ENCODE results near the gene ENDOV. TPM values are rescaled to one million over a fixed set of nuclear protein-coding genes. Genes with fewer than 3 reads are reported as not detected.

The ENDOV gene
- total RNA-seq (2021): 14.1 and 15.6 TPM in 2 replicates
- percentile 49 among the genes with signal in this experiment for Bru-seq, nascent RNA
- percentile 47 among the genes with signal in this experiment for BruChase-seq, experiment 1, labeled RNA remaining after a 2-hour chase
- BruChase-seq, experiment 2, labeled RNA remaining after a 6-hour chase: percentile 48 among the genes with signal in this experiment
- long read RNA-seq, partial matches to known transcripts: 0 of 17 reads
- long read RNA-seq, other reads (novel, unspliced or antisense): 15 of 17 reads

DNA sequence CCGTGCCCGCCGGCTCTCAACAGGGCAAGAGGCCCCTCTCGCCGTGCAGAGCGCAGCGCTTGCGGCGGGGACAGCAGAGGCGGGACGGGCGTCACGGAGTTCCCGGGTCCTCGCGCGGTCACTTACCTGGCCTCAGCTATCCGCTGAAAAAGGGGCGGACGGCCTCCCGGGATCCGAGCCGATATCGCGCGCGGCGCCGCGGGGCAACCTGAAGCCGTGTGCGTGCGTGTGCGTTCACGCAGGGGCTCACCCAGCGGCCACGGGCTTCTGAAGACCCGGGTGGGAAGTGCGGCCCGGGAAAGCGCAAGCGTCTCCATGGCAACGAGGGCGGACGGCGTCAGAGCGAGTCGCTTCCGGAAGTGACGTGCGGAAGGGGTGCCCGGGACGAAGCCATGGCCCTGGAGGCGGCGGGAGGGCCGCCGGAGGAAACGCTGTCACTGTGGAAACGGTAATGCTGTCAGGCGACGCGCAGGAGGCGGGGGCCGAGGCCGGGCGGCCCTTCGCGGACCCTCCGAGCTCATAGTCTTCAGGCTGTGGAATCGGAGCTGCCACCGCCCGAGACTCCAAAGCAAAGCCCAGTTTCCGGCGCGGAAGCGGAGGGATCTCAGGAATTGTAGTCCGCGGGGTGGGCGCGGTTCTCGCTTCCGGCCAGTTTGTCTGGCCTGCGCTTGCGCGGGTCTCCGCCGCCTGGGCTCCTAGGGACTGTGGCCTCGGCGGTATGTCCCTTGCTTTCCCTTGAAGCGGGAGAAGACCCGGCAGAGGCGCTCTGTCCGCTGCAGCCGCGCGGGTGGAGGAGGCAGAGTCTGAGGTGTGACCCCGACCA is at the start of gene ENDOV:
TSS of gene ENDOV (plus strand) at position 365 of the 823 bp plus-strand sequence. CDS start at position 393, 28 bp downstream.
- ChIA-PET CTCF (interaction anchor here (0.6 to 0.8 kb wide), 2 partner anchors 161 to 270 kb away, joined by 3 read pairs; no protein-coding TSS in a partner anchor), POLR2A (ENCODE audit: low non-redundant PET) (no interaction called here)
- Histone ChIP-seq H3K9me3 (ENCODE audit: low read depth, low read length, poor library complexity, severe bottlenecking) (no peaks in the 10 kb centered on the region), H3K4me3 (ENCODE audit: low read depth, low read length, poor library complexity, severe bottlenecking) (peak within 1 kb of the TSS; percentile 88), H3K27ac (ENCODE audit: low read depth, low read length, poor library complexity, severe bottlenecking) (peak within 1 kb of the TSS; percentile 99), H3K4me1 (ENCODE audit: insufficient read depth, low read length, poor library complexity, severe bottlenecking) (no peaks in the 10 kb centered on the region), H3K27me3 (replicated peaks; ENCODE audit: insufficient read depth, low read depth, low read length, poor library complexity) (no peaks in the 10 kb centered on the region), H3K36me3 (ENCODE audit: insufficient read depth, low read length, poor library complexity, severe bottlenecking) (no peaks in the 10 kb centered on the region)
- intact Hi-C loops (cut with micrococcal nuclease; ENCODE audit: unreplicated experiment): no loop called here
- TSS peak; percentile 50 for BruUV-seq (replicated peaks)
- no peak for TF ChIP-seq CTCF (conservative IDR thresholded peaks at IDR 0.05; ENCODE audit: low read depth, low read length)
- TF ChIP-seq EZH2 (IDR thresholded peaks at IDR 0.05; ENCODE audit: borderline replicate concordance, low read depth, low read length, poor library complexity, severe bottlenecking): no peak
- DNase-seq (ENCODE audit: low spot score): peak; percentile 96

DNA sequence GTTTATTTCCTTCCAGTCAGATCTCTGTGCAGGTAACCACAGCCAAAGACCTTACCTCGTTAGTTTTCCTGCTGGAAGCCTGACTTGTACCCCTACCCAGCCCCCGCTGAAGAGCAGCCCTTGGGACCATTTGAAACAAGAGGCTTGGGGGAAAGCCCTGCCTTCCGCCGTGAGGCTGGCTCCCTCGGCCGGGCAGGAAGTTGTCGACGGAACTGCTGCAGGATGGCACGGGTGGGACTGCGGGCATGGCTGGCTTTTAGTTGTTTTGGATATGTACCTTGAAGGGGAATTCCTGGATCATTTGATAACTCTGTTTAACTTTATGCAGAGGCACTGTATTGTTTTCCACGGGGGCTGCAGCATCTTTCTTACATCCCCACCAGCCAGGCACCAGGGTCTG is 49.0 kb upstream of the ENDOV start:
- no peak for DNase-seq (ENCODE audit: low spot score)
- POLR2A ChIA-PET (ENCODE audit: low non-redundant PET): no interaction called here
- H3K36me3 ChIP-seq (ENCODE audit: insufficient read depth, low read length, poor library complexity, severe bottlenecking): peaks cover 56% of the 10 kb centered on the region
- no peaks in the 10 kb centered on the region for H3K9me3 ChIP-seq (ENCODE audit: low read depth, low read length, poor library complexity, severe bottlenecking)
- CTCF ChIA-PET: no interaction called here
- no peaks in the 10 kb centered on the region for H3K27me3 ChIP-seq (replicated peaks; ENCODE audit: insufficient read depth, low read depth, low read length, poor library complexity)
- TF ChIP-seq CTCF (conservative IDR thresholded peaks at IDR 0.05; ENCODE audit: low read depth, low read length) (no peak), EZH2 (IDR thresholded peaks at IDR 0.05; ENCODE audit: borderline replicate concordance, low read depth, low read length, poor library complexity, severe bottlenecking) (no peak)
- no peak overlapping the region for H3K27ac ChIP-seq (ENCODE audit: low read depth, low read length, poor library complexity, severe bottlenecking)
- no TSS peak for BruUV-seq (replicated peaks)
- no peak overlapping the region for H3K4me3 ChIP-seq (ENCODE audit: low read depth, low read length, poor library complexity, severe bottlenecking)
- H3K4me1 ChIP-seq (ENCODE audit: insufficient read depth, low read length, poor library complexity, severe bottlenecking): no peaks in the 10 kb centered on the region
- intact Hi-C loops (cut with micrococcal nuclease; ENCODE audit: unreplicated experiment): no loop called here

GRCh38 chr17:80367503-80367902 is 47.5 kb upstream of the ENDOV start:
- intact Hi-C loops (cut with micrococcal nuclease; ENCODE audit: unreplicated experiment): no loop called here
- BruUV-seq (replicated peaks): no TSS peak
- POLR2A ChIA-PET (ENCODE audit: low non-redundant PET): no interaction called here
- H3K4me1 ChIP-seq (ENCODE audit: insufficient read depth, low read length, poor library complexity, severe bottlenecking): no peaks in the 10 kb centered on the region
- CTCF ChIA-PET: no interaction called here
- TF ChIP-seq CTCF (conservative IDR thresholded peaks at IDR 0.05; ENCODE audit: low read depth, low read length): no peak
- no peak for TF ChIP-seq EZH2 (IDR thresholded peaks at IDR 0.05; ENCODE audit: borderline replicate concordance, low read depth, low read length, poor library complexity, severe bottlenecking)
- H3K27ac ChIP-seq (ENCODE audit: low read depth, low read length, poor library complexity, severe bottlenecking): no peak overlapping the region
- no peak for DNase-seq (ENCODE audit: low spot score)
- no peak overlapping the region for H3K4me3 ChIP-seq (ENCODE audit: low read depth, low read length, poor library complexity, severe bottlenecking)
- H3K9me3 ChIP-seq (ENCODE audit: low read depth, low read length, poor library complexity, severe bottlenecking): no peaks in the 10 kb centered on the region
- no peaks in the 10 kb centered on the region for H3K27me3 ChIP-seq (replicated peaks; ENCODE audit: insufficient read depth, low read depth, low read length, poor library complexity)
- peaks cover 59% of the 10 kb centered on the region for H3K36me3 ChIP-seq (ENCODE audit: insufficient read depth, low read length, poor library complexity, severe bottlenecking)
